ENCODE measurements around the gene KY. TPM values are rescaled to one million over a fixed set of nuclear protein-coding genes. Genes with fewer than 3 reads are reported as not detected.

Gene KY
- total and polyA plus RNA-seq, 2 donors (not counting 1 experiment from before 2014, with no cell fraction given): not detected

- intact Hi-C loops (cut with micrococcal nuclease): no loop called here
- ATAC-seq (ENCODE audit: low read depth) (no peak), DNase-seq (no peak)
- no CpG with 5 or more reads among the region's 1 CpG for WGBS (ENCODE audit: insufficient coverage)
- no peak overlapping the region for H3K9ac ChIP-seq (ENCODE audit: low read length)
- H3K4me1 ChIP-seq (ENCODE audit: control insufficient read depth in 2 of 2, insufficient read depth in 2 of 2, low read length in 2 of 2): no peaks in the 10 kb centered on the region
- ChIA-PET CTCF (no interaction called here), POLR2A (no interaction called here)
- peaks cover 3% of the 10 kb centered on the region for H3K9me3 Mint-ChIP-seq (ENCODE audit: insufficient read depth)
- H2AFZ ChIP-seq (ENCODE audit: insufficient read depth, low read depth, low read length, poor library complexity, severe bottlenecking): no peak overlapping the region
- TF ChIP-seq CTCF (IDR thresholded peaks at IDR 0.05) (no peak), EZH2 (IDR thresholded peaks at IDR 0.05; ENCODE audit: borderline replicate concordance, insufficient read depth, low read depth, low read length, poor library complexity, severe bottlenecking) (no peak)
- no peak overlapping the region for H3K4me2 ChIP-seq (replicated peaks; ENCODE audit: low read depth, low read length, poor library complexity, severe bottlenecking)
- peaks cover 2 to 16% (median 6%) of the 10 kb centered on the region in 3 donors for H3K9me3 ChIP-seq (ENCODE audit: control extremely low read depth in 1 of 3, control insufficient read depth in 2 of 3, insufficient read depth in 1 of 3, low read length in 2 of 3)
- no peak overlapping the region for H3K27ac ChIP-seq (ENCODE audit: low read length in 2 of 2)
- H3K4me3 Mint-ChIP-seq: no peak overlapping the region
- H3K27me3 ChIP-seq (replicated peaks in 1 of 4; ENCODE audit: control extremely low read depth in 1 of 4, control insufficient read depth in 3 of 4, insufficient read depth in 4 of 4, low read length in 3 of 4): no peaks in the 10 kb centered on the region
- H3K27ac Mint-ChIP-seq: no peak overlapping the region
- H4K20me1 ChIP-seq (ENCODE audit: control insufficient read depth, insufficient read depth, low read length, poor library complexity, severe bottlenecking): no peaks in the 10 kb centered on the region
- no peaks in the 10 kb centered on the region for H3K79me2 ChIP-seq (ENCODE audit: control insufficient read depth, insufficient read depth, low read length)
- no peaks in the 10 kb centered on the region for H3K4me1 Mint-ChIP-seq
- H3K4me3 ChIP-seq (ENCODE audit: control extremely low read depth in 1 of 5, extremely low read depth in 1 of 5, insufficient read depth in 1 of 5, low read depth in 2 of 5, low read length in 4 of 5): no peak overlapping the region
- no peaks in the 10 kb centered on the region for H3K36me3 ChIP-seq (replicated peaks in 1 of 2; ENCODE audit: control extremely low read depth in 1 of 2, control insufficient read depth in 1 of 2, extremely low read depth in 1 of 2, insufficient read depth in 2 of 2, low read length in 1 of 2)
- peaks cover 12% of the 10 kb centered on the region for H3K27me3 Mint-ChIP-seq
Observed at GRCh38 chr3:134630506-134630905, 20.3 kb downstream of the KY start.

GRCh38 chr3:134628884-134629283 lies 21.9 kb downstream of the KY start:
- Histone ChIP-seq H3K79me2 (ENCODE audit: control insufficient read depth, insufficient read depth, low read length) (no peaks in the 10 kb centered on the region), H4K20me1 (ENCODE audit: control insufficient read depth, insufficient read depth, low read length, poor library complexity, severe bottlenecking) (no peaks in the 10 kb centered on the region), H3K27ac (ENCODE audit: low read length in 2 of 2) (no peak overlapping the region), H3K36me3 (replicated peaks in 1 of 2; ENCODE audit: control extremely low read depth in 1 of 2, control insufficient read depth in 1 of 2, extremely low read depth in 1 of 2, insufficient read depth in 2 of 2, low read length in 1 of 2) (no peaks in the 10 kb centered on the region), H2AFZ (ENCODE audit: insufficient read depth, low read depth, low read length, poor library complexity, severe bottlenecking) (no peak overlapping the region), H3K4me2 (replicated peaks; ENCODE audit: low read depth, low read length, poor library complexity, severe bottlenecking) (no peak overlapping the region), H3K9ac (ENCODE audit: low read length) (no peak overlapping the region), H3K4me3 (ENCODE audit: control extremely low read depth in 1 of 5, extremely low read depth in 1 of 5, insufficient read depth in 1 of 5, low read depth in 2 of 5, low read length in 4 of 5) (no peak overlapping the region), H3K9me3 (ENCODE audit: control extremely low read depth in 1 of 3, control insufficient read depth in 2 of 3, insufficient read depth in 1 of 3, low read length in 2 of 3) (peaks cover 2 to 16% (median 6%) of the 10 kb centered on the region in 3 donors), H3K27me3 (replicated peaks in 1 of 4; ENCODE audit: control extremely low read depth in 1 of 4, control insufficient read depth in 3 of 4, insufficient read depth in 4 of 4, low read length in 3 of 4) (no peaks in the 10 kb centered on the region), H3K4me1 (ENCODE audit: control insufficient read depth in 2 of 2, insufficient read depth in 2 of 2, low read length in 2 of 2) (no peaks in the 10 kb centered on the region)
- intact Hi-C loops (cut with micrococcal nuclease): no loop called here
- Mint-ChIP-seq H3K4me1 (no peaks in the 10 kb centered on the region), H3K9me3 (ENCODE audit: insufficient read depth) (peaks cover 3% of the 10 kb centered on the region), H3K27me3 (peaks cover 11% of the 10 kb centered on the region), H3K27ac (no peak overlapping the region), H3K4me3 (no peak overlapping the region)
- CTCF ChIA-PET: no interaction called here
- TF ChIP-seq CTCF (IDR thresholded peaks at IDR 0.05) (no peak), EZH2 (IDR thresholded peaks at IDR 0.05; ENCODE audit: borderline replicate concordance, insufficient read depth, low read depth, low read length, poor library complexity, severe bottlenecking) (no peak)
- POLR2A ChIA-PET: no interaction called here
- WGBS (ENCODE audit: insufficient coverage): 80% methylated on average over 2 of the region's 2 CpGs
- no peak for DNase-seq
- ATAC-seq (ENCODE audit: low read depth): no peak

Measured in B cell (primary cell).